Glutamatergic neuron (in vitro differentiated cells): ENCODE data around the gene DCLK1. TPM values are rescaled to one million over a fixed set of nuclear protein-coding genes. Genes with fewer than 3 reads are reported as not detected.

ENCODE experiments used
- DNase-seq: peaks from one replicate; pipeline ENCODE4 v3.0.0; 2022
- H3K27ac Mint-ChIP-seq: one replicate; pipeline ENCODE4 v1.8.0; 2020; ENCODE audit warnings: mild to moderate bottlenecking, mixed read lengths, inconsistent platforms; ENCODE audit not compliant: unreplicated experiment
- H3K27me3 Mint-ChIP-seq: one replicate; pipeline ENCODE4 v1.8.0; 2020; ENCODE audit warnings: mild to moderate bottlenecking, moderate library complexity, mixed read lengths, inconsistent platforms; ENCODE audit not compliant: unreplicated experiment
- H3K36me3 Mint-ChIP-seq: one replicate; pipeline ENCODE4 v1.8.0; 2020; ENCODE audit warnings: mild to moderate bottlenecking, mixed read lengths, inconsistent platforms; ENCODE audit not compliant: unreplicated experiment
- H3K4me1 Mint-ChIP-seq: one replicate; pipeline ENCODE4 v1.8.0; 2020; ENCODE audit warnings: mild to moderate bottlenecking, low read depth, mixed read lengths, inconsistent platforms; ENCODE audit not compliant: unreplicated experiment
- H3K4me3 Mint-ChIP-seq: one replicate; pipeline ENCODE4 v1.8.0; 2020; ENCODE audit warnings: mild to moderate bottlenecking, mixed read lengths, inconsistent platforms; ENCODE audit not compliant: unreplicated experiment
- H3K9me3 Mint-ChIP-seq: one replicate; pipeline ENCODE4 v1.8.0; 2020; ENCODE audit warnings: mild to moderate bottlenecking, moderate library complexity, mixed read lengths, inconsistent platforms; ENCODE audit not compliant: unreplicated experiment
- CTCF ChIP-seq: fragments of 200-600 bp; sonication (generic); IDR thresholded peaks from one replicate; pipeline ENCODE4 v1.5.0; 2021; ENCODE audit not compliant: partially characterized antibody, unreplicated experiment
- total RNA-seq: library from RNA; stranded (reverse); fragmentation: NEBNext Ultra II Directional; extraction: Animal tissue kit (Norgen Biotek cat#: 25700); gene quantifications from one replicate; pipeline ENCODE4 v1.2.1, GENCODE V29; 2021; ENCODE audit not compliant: unreplicated experiment

Gene DCLK1
- total RNA-seq, 1 donor from 2014 or later: 63.9 TPM

GRCh38 chr13:35789335-35790165, 341.6 kb downstream of the DCLK1 start:
- Mint-ChIP-seq H3K27me3 (no peaks in the 10 kb centered on the region), H3K4me3 (no peak overlapping the region), H3K4me1 (peaks cover 46% of the 10 kb centered on the region), H3K27ac (peak overlapping the region; percentile 18), H3K9me3 (no peaks in the 10 kb centered on the region), H3K36me3 (no peaks in the 10 kb centered on the region)
- peak; percentile 64 for TF ChIP-seq CTCF
- DNase-seq: no peak

- no peaks in the 10 kb centered on the region for H3K9me3 Mint-ChIP-seq
- H3K4me3 Mint-ChIP-seq: no peak overlapping the region
- H3K27ac Mint-ChIP-seq: no peak overlapping the region
- no peaks in the 10 kb centered on the region for H3K36me3 Mint-ChIP-seq
- peaks cover 47% of the 10 kb centered on the region for H3K4me1 Mint-ChIP-seq
- DNase-seq: no peak
- TF ChIP-seq CTCF: no peak
- H3K27me3 Mint-ChIP-seq: no peaks in the 10 kb centered on the region
These were observed 343.2 kb downstream of the DCLK1 start for GRCh38 chr13:35787937-35788336.

GRCh38 chr13:35785576-35786303, 345.4 kb downstream of the DCLK1 start:
- no peak for DNase-seq
- Mint-ChIP-seq H3K27me3 (peaks cover 1% of the 10 kb centered on the region), H3K36me3 (no peaks in the 10 kb centered on the region), H3K9me3 (no peaks in the 10 kb centered on the region), H3K4me1 (peaks cover 55% of the 10 kb centered on the region), H3K27ac (peak overlapping the region; percentile 62), H3K4me3 (peak overlapping the region; percentile 66)
- no peak for TF ChIP-seq CTCF

GRCh38 chr13:35784286-35784951, 346.8 kb downstream of the DCLK1 start:
- Mint-ChIP-seq H3K4me3 (no peak overlapping the region), H3K9me3 (no peaks in the 10 kb centered on the region), H3K4me1 (peaks cover 52% of the 10 kb centered on the region), H3K27me3 (peaks cover 1% of the 10 kb centered on the region), H3K36me3 (no peaks in the 10 kb centered on the region), H3K27ac (no peak overlapping the region)
- no peak for DNase-seq
- TF ChIP-seq CTCF: no peak

GRCh38 chr13:35782793-35783192, 348.4 kb downstream of the DCLK1 start:
- no peak for DNase-seq
- peaks cover 3% of the 10 kb centered on the region for H3K9me3 Mint-ChIP-seq
- TF ChIP-seq CTCF: no peak
- H3K27ac Mint-ChIP-seq: no peak overlapping the region
- no peaks in the 10 kb centered on the region for H3K36me3 Mint-ChIP-seq
- H3K4me1 Mint-ChIP-seq: peaks cover 39% of the 10 kb centered on the region
- H3K4me3 Mint-ChIP-seq: no peak overlapping the region
- peaks cover 4% of the 10 kb centered on the region for H3K27me3 Mint-ChIP-seq
